Thymus (tissue), 11 donors: Measurements from ENCODE around the gene ALG12. TPM values are rescaled to one million over a fixed set of nuclear protein-coding genes. Genes with fewer than 3 reads are reported as not detected.

Experiments
- DNase-seq, 9 donors: peaks; one replicate each; pipeline ENCODE4 v3.0.0-alpha.2; 2013; ENCODE audit warnings: low spot score in 9 of 9, low read depth in 6 of 9, missing footprints in 1 of 9
- H3K27ac ChIP-seq, 2 donors: one replicate each; pipeline ENCODE4 v1.5.1; 2013; ENCODE audit warnings: control low read depth in 1 of 2, low read depth in 1 of 2, low read length in 1 of 2, mild to moderate bottlenecking in 1 of 2, moderate library complexity in 1 of 2
- H3K27me3 ChIP-seq, 2 donors: one replicate each; pipeline ENCODE4 v1.5.1; 2013; ENCODE audit warnings: low read length in 1 of 2; ENCODE audit not compliant: control insufficient read depth in 2 of 2, insufficient read depth in 1 of 2
- H3K36me3 ChIP-seq, 2 donors: one replicate each; pipeline ENCODE4 v1.5.1; 2013; ENCODE audit warnings: low read length in 1 of 2, mild to moderate bottlenecking in 1 of 2, moderate library complexity in 1 of 2; ENCODE audit not compliant: control insufficient read depth in 2 of 2, insufficient read depth in 2 of 2
- H3K4me1 ChIP-seq, 2 donors: one replicate each; pipeline ENCODE4 v1.5.1; 2013; ENCODE audit warnings: low read length in 2 of 2; ENCODE audit not compliant: control insufficient read depth in 2 of 2, insufficient read depth in 2 of 2
- H3K4me3 ChIP-seq, 2 donors: one replicate each; pipeline ENCODE4 v1.5.1; 2013; ENCODE audit warnings: low read length in 2 of 2, control low read depth in 1 of 2, mild to moderate bottlenecking in 1 of 2
- H3K9me3 ChIP-seq, 2 donors: one replicate each; pipeline ENCODE4 v1.5.1; 2013; ENCODE audit warnings: low read length in 1 of 2, mild to moderate bottlenecking in 1 of 2; ENCODE audit not compliant: control insufficient read depth in 2 of 2, insufficient read depth in 1 of 2
- WGBS: extraction: QIAGEN DNeasy Blood & Tissue Kit; methylation state at CpG from one replicate; pipeline ENCODE4 v1.1.7; 2013; 5-methylcytosine and 5-hydroxymethylcytosine counted together
- polyA plus RNA-seq: library from polyadenylated mRNA; stranded (reverse); fragments of 200-250 nt; gene quantifications from one replicate; pipeline ENCODE4 v1.2.3, GENCODE V29; 2013
- total RNA-seq: library from RNA; stranded (reverse); fragments of 120-200 nt; gene quantifications from one replicate; pipeline ENCODE4 v1.2.4, GENCODE V29; 2013
- donor health status: healthy.

The ALG12 gene
- total and polyA plus RNA-seq, 2 donors: 7.6 to 9.1 TPM

DNA sequence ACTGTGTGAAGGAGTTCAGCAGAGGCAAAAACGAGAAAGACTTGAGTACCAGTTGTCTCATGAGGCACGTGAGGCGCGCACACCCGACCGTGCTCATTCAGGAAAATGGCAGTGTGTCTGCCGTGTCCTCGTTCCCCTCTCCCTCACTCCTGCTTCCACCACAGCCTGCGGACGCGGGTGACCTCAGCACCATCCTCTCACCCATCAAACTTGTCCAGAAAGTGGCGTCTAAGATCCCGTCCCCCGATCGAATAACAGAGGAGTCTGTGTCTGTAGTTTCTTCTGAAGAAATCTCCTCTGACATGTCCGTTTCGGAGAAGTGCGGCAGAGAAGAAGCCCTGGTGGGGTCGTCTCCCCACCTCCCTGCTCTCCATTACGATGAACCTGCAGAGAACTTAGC, 34.2 kb downstream of the ALG12 start:
- Histone ChIP-seq H3K36me3 (peaks cover 47 to 48% of the 10 kb centered on the region in 2 donors), H3K4me1 (peaks cover 0 to 10% of the 10 kb centered on the region in 2 donors), H3K4me3 (no peak overlapping the region), H3K27me3 (no peaks in the 10 kb centered on the region), H3K27ac (no peak overlapping the region), H3K9me3 (peaks cover 0 to 9% of the 10 kb centered on the region in 2 donors)
- DNase-seq: no peak
- WGBS: 98% methylated on average over 20 of the region's 20 CpGs

- no peaks in the 10 kb centered on the region for H3K27me3 ChIP-seq
- H3K36me3 ChIP-seq: peaks cover 39 to 41% of the 10 kb centered on the region in 2 donors
- H3K4me1 ChIP-seq: peaks cover 0 to 10% of the 10 kb centered on the region in 2 donors
- 98% methylated on average over 4 of the region's 4 CpGs for WGBS
- H3K9me3 ChIP-seq: peaks cover 0 to 5% of the 10 kb centered on the region in 2 donors
- no peak overlapping the region for H3K27ac ChIP-seq
- no peak for DNase-seq
- H3K4me3 ChIP-seq: no peak overlapping the region
Observed at GRCh38 chr22:49883294-49883640, 35.0 kb downstream of the ALG12 start.

- WGBS: 90% methylated on average over 21 of the region's 21 CpGs
- Histone ChIP-seq H3K36me3 (peaks cover 38 to 39% of the 10 kb centered on the region in 2 donors), H3K27ac (no peak overlapping the region), H3K9me3 (peaks cover 0 to 5% of the 10 kb centered on the region in 2 donors), H3K27me3 (no peaks in the 10 kb centered on the region), H3K4me3 (no peak overlapping the region), H3K4me1 (peaks cover 0 to 10% of the 10 kb centered on the region in 2 donors)
- DNase-seq: no peak
Observed at GRCh38 chr22:49882519-49883293, 35.5 kb downstream of the ALG12 start.

- Histone ChIP-seq H3K4me1 (peaks cover 0 to 10% of the 10 kb centered on the region in 2 donors), H3K36me3 (peaks cover 32 to 33% of the 10 kb centered on the region in 2 donors), H3K4me3 (no peak overlapping the region), H3K27ac (no peak overlapping the region), H3K9me3 (peaks cover 0 to 5% of the 10 kb centered on the region in 2 donors), H3K27me3 (no peaks in the 10 kb centered on the region)
- WGBS: 100% methylated on average over 2 of the region's 2 CpGs
- no peak for DNase-seq
Observed at GRCh38 chr22:49881856-49882255, 36.4 kb downstream of the ALG12 start.

DNA sequence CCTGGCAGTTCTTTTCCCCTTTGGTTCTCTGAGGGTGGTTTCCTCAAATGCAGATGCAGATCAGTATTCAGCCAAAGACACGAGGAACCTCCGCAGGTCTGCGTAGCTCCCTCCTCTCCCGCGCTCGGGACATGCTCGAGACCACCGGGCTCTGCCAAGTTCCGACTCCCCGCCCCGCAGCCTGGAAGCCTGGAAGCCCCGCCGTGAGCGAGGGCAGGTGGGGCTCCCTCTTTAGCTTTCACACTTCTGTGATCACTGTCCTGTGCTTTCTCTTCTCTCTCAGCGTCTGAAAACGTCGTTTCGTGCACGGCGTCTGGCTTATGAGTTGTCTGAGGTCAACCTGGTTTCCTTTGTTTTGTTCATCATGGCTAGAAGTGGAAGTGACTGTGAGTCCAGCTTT, 38.0 kb downstream of the ALG12 start:
- Histone ChIP-seq H3K27me3 (no peaks in the 10 kb centered on the region), H3K4me3 (no peak overlapping the region), H3K27ac (no peak overlapping the region), H3K36me3 (peaks cover 22% of the 10 kb centered on the region in 2 donors), H3K4me1 (peaks cover 0 to 10% of the 10 kb centered on the region in 2 donors), H3K9me3 (no peaks in the 10 kb centered on the region)
- 64% methylated on average over 20 of the region's 20 CpGs for WGBS
- no peak for DNase-seq

DNA sequence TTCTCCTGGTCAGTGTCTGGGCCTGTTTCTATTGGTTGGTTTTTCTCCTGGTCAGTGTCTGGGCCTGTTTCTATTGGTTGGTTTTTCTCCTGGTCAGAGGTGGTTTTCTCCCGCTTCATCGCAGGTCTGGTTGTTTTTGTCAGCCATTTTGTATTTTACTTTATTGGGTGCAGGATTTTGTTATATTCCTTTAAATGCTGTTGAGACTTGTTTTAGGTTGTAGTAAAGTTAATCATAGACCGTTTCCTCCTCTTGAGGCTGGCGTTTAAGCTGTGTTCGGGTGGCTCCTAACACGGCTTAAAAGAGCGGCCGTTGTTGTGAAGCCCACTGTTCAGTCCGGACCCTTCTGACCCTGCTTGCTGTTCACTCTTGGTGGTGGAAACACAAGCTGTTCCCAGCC, 38.4 kb downstream of the ALG12 start:
- no peak for DNase-seq
- WGBS: 95% methylated on average over 9 of the region's 9 CpGs
- H3K27me3 ChIP-seq: no peaks in the 10 kb centered on the region
- H3K27ac ChIP-seq: no peak overlapping the region
- peaks cover 18 to 19% of the 10 kb centered on the region in 2 donors for H3K36me3 ChIP-seq
- H3K4me1 ChIP-seq: peaks cover 0 to 10% of the 10 kb centered on the region in 2 donors
- no peak overlapping the region for H3K4me3 ChIP-seq
- no peaks in the 10 kb centered on the region for H3K9me3 ChIP-seq

- Histone ChIP-seq H3K4me1 (peaks cover 0 to 10% of the 10 kb centered on the region in 2 donors), H3K27me3 (no peaks in the 10 kb centered on the region), H3K36me3 (peaks cover 6 to 7% of the 10 kb centered on the region in 2 donors), H3K9me3 (no peaks in the 10 kb centered on the region), H3K4me3 (no peak overlapping the region), H3K27ac (no peak overlapping the region)
- WGBS: 98% methylated on average over 8 of the region's 8 CpGs
- DNase-seq: no peak
Observed at GRCh38 chr22:49878206-49878605, 40.0 kb downstream of the ALG12 start.

DNA sequence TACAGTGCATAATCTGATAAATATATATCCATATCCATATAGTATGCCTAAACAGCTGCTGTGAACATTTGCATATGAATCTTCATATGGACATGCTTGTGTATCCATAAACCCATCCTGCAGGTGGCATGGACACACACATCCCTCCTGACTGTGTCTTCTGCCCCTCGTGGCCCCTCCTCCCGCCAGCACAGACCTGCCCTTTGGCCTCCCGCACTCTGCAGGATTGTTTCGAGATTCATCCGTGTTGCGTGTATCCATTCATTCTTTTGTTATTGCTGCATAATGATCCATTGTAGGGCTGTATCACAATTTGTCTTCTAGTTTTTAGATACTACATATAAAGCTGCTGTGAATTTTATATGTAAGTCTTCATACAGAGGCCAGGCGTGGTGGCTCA, 40.6 kb downstream of the ALG12 start:
- Histone ChIP-seq H3K4me1 (peaks cover 0 to 10% of the 10 kb centered on the region in 2 donors), H3K9me3 (no peaks in the 10 kb centered on the region), H3K27ac (no peak overlapping the region), H3K27me3 (no peaks in the 10 kb centered on the region), H3K36me3 (peaks cover 6 to 7% of the 10 kb centered on the region in 2 donors), H3K4me3 (no peak overlapping the region)
- DNase-seq: no peak
- over 99% methylated on average over 7 of the region's 7 CpGs for WGBS

DNA sequence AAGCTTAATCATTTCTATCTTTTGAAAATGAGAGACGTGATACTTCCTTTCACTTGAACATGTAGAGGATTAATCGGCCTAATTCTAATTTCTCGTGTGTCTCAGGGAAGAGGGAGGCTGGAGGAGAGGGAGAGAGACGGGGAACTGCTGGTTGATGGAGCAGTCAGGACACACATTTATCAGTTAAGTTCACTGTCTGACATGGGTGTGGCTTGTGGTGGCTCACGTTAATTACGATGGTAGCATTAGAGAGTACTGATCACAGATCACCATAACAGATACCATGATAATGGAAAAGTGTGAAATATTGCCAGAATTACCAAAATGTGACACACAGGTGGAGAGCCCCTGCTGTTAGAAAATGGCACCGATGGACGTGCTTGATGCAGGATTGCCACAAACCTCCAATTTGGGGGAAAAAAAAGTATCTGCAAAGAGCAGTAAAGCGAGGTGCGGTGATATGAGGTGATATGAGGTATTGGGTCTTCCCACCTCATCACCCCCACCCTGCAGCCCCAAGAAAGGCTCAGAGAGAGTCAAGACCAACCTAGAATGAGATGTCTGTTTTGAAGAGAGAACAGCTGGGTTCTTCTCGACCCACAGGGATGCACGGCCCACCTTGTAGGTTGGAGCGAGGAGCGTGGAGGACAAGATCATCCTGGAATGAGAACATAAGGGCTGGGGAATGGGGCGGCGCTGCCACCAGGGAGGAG, 44.9 kb downstream of the ALG12 start:
- H3K27ac ChIP-seq: no peak overlapping the region
- H3K4me3 ChIP-seq: no peak overlapping the region
- no peaks in the 10 kb centered on the region for H3K27me3 ChIP-seq
- peaks cover 4 to 6% of the 10 kb centered on the region in 2 donors for H3K4me1 ChIP-seq
- H3K36me3 ChIP-seq: peaks cover 9 to 17% of the 10 kb centered on the region in 2 donors
- no peak for DNase-seq
- H3K9me3 ChIP-seq: peaks cover 6 to 15% of the 10 kb centered on the region in 2 donors
- 92% methylated on average over 16 of the region's 16 CpGs for WGBS
